ENCODE data around the gene CLDN6. TPM values are rescaled to one million over a fixed set of nuclear protein-coding genes. Genes with fewer than 3 reads are reported as not detected.

Gene CLDN6
- total and polyA plus RNA-seq, 7 donors, result 0.05 to 5.5 (median 0.45) TPM; not detected in 4

GRCh38 chr16:2988590-2989099, 29.3 kb downstream of the CLDN6 start:
- Histone ChIP-seq H3K27me3 (ENCODE audit: insufficient read depth in 3 of 3, low read length in 2 of 3) (no peaks in the 10 kb centered on the region), H3K36me3 (ENCODE audit: insufficient read depth in 1 of 2, low read depth in 1 of 2) (no peaks in the 10 kb centered on the region), H3K27ac (no peak overlapping the region), H3K9me3 (no peaks in the 10 kb centered on the region), H3K4me3 (no peak overlapping the region), H3K4me1 (peaks cover 28% of the 10 kb centered on the region)
- no peak for ATAC-seq
- WGBS, 3 donors, result 71 to 76% (median 75%) methylated on average over 8 of the region's 8 CpGs
- DNase-seq, result no peak
- no peak for TF ChIP-seq CTCF (IDR thresholded peaks at IDR 0.05)
- intact Hi-C loops (cut with DNase I), result no loop called here

DNA sequence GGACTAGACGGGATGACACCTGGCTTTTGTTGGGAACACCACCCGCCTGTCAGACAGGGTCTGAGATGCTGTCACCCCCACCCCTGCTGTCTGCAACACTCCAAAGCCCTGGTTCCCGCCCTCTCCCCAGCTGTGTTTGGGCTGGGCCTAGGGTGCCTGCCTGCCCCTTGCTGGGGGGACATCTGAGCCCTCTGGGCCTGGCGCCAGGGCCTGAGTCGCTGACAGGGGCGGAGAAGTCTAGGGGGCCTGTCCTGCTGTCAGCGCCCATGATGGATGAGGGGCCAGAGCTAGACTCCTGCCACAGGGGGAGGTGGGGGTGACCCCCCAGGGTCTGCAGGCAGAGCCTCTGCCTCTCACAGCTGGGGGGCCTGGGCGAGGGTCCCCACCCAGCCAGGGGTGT, 30.1 kb downstream of the CLDN6 start:
- ATAC-seq, result no peak
- 68 to 72% (median 70%) methylated on average over 8 of the region's 8 CpGs for WGBS, 3 donors

DNA sequence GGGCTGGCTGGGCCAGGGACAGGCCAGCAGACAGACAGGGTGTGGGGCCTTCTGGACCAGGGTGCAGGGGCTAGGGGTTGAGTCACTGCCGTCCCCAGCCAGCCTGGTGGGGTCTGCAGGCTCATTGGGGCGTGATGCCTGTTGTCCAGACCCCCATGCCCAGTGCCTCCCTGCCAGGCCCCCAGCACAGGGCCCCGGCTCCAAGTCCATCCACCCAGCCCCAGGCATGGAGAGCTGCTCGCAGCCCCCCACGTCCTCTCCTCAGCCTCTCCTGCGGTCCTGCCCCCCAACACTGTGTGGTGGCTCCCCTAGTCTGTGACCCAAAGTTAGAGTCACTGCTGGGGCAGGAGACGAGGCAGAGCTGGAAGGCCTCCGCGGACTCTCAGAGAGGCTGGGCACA, 30.7 kb downstream of the CLDN6 start:
- TF ChIP-seq CTCF (IDR thresholded peaks at IDR 0.05), result no peak
- ATAC-seq, result no peak
- WGBS, 3 donors, result 72 to 83% (median 82%) methylated on average over 9 of the region's 9 CpGs

More for the DNA sequence above, 30.1 kb downstream of the CLDN6 start:
- Histone ChIP-seq H3K9me3 (no peaks in the 10 kb centered on the region), H3K4me1 (peaks cover 28% of the 10 kb centered on the region), H3K4me3 (no peak overlapping the region), H3K27ac (no peak overlapping the region), H3K27me3 (ENCODE audit: insufficient read depth in 3 of 3, low read length in 2 of 3) (no peaks in the 10 kb centered on the region), H3K36me3 (ENCODE audit: insufficient read depth in 1 of 2, low read depth in 1 of 2) (no peaks in the 10 kb centered on the region)
- no peak for DNase-seq
- TF ChIP-seq CTCF (IDR thresholded peaks at IDR 0.05), result no peak
- intact Hi-C loops (cut with DNase I), result no loop called here

GRCh38 chr16:2986623-2987188, 31.3 kb downstream of the CLDN6 start:
- intact Hi-C loops (cut with DNase I), result no loop called here
- Histone ChIP-seq H3K27ac (no peak overlapping the region), H3K27me3 (ENCODE audit: insufficient read depth in 3 of 3, low read length in 2 of 3) (no peaks in the 10 kb centered on the region), H3K4me3 (no peak overlapping the region), H3K9me3 (no peaks in the 10 kb centered on the region), H3K4me1 (peaks cover 28% of the 10 kb centered on the region), H3K36me3 (ENCODE audit: insufficient read depth in 1 of 2, low read depth in 1 of 2) (no peaks in the 10 kb centered on the region)
- WGBS, 3 donors, result 55 to 69% (median 56%) methylated on average over 16 to 17 of the region's 17 CpGs
- TF ChIP-seq CTCF (IDR thresholded peaks at IDR 0.05), result no peak
- ATAC-seq, result no peak
- no peak for DNase-seq

More for the DNA sequence above, 30.7 kb downstream of the CLDN6 start:
- Histone ChIP-seq H3K4me1 (peaks cover 28% of the 10 kb centered on the region), H3K27me3 (ENCODE audit: insufficient read depth in 3 of 3, low read length in 2 of 3) (no peaks in the 10 kb centered on the region), H3K4me3 (no peak overlapping the region), H3K27ac (no peak overlapping the region), H3K9me3 (no peaks in the 10 kb centered on the region), H3K36me3 (ENCODE audit: insufficient read depth in 1 of 2, low read depth in 1 of 2) (no peaks in the 10 kb centered on the region)
- DNase-seq, result no peak
- intact Hi-C loops (cut with DNase I), result no loop called here

DNA sequence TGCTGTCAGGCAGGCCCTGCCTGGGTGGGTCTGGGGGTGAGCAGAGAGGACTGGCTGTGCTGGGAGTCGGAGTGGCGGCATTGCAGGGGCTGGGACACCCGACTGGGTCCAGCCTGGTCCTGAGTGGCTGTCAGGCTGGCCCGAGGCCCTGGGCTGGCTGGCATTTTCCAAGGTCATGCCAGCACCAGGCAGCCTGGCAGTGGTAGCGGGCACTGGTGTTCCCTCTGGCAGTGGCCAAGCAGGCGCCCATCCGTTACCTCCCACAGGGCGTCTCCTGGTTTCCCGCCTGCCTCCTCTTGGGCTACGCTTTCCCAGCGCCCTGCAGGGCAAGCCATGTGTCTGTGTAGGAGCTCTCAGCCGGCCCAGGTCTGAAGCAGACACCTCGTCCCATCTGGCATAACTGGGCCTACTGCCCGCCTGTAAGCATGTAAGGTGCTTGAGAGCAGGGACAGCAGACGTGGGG, 32.1 kb downstream of the CLDN6 start:
- Histone ChIP-seq H3K4me1 (peaks cover 28% of the 10 kb centered on the region), H3K9me3 (no peaks in the 10 kb centered on the region), H3K27me3 (ENCODE audit: insufficient read depth in 3 of 3, low read length in 2 of 3) (no peaks in the 10 kb centered on the region), H3K4me3 (no peak overlapping the region), H3K36me3 (ENCODE audit: insufficient read depth in 1 of 2, low read depth in 1 of 2) (no peaks in the 10 kb centered on the region), H3K27ac (peak overlapping the region; percentile 74)
- TF ChIP-seq CTCF (IDR thresholded peaks at IDR 0.05), result no peak
- intact Hi-C loops (cut with DNase I), result no loop called here
- ATAC-seq (peak; percentile 55 to 80 (median 78)), DNase-seq (peak in 1 of 2 donors; percentile 77)
- WGBS, 3 donors, result 25 to 36% (median 33%) methylated on average over 12 to 15 of the region's 15 CpGs

All from psoas muscle (tissue), 8 donors.